H9 (cell line): ENCODE results near the gene EPB41. TPM values are rescaled to one million over a fixed set of nuclear protein-coding genes. Genes with fewer than 3 reads are reported as not detected.

ENCODE experiments used
- DNase-seq: peaks from one replicate; pipeline ENCODE4 v3.0.0-alpha.2; 2017
- H2AFZ ChIP-seq: one replicate; pipeline ENCODE4 v1.6.1; 2013; ENCODE audit warnings: mild to moderate bottlenecking, low read length, control low read depth, moderate library complexity
- H2AK5ac ChIP-seq: 2 replicates; pipeline ENCODE4 v1.6.1; 2013; ENCODE audit warnings: low read length, control low read depth, mixed read lengths; ENCODE audit not compliant: insufficient read length
- H2BK120ac ChIP-seq: one replicate; pipeline ENCODE4 v1.6.1; 2013; ENCODE audit warnings: low read depth, mild to moderate bottlenecking, low read length, control low read depth, inconsistent platforms; ENCODE audit not compliant: poor library complexity, severe bottlenecking
- H2BK12ac ChIP-seq: 2 replicates; pipeline ENCODE4 v1.6.1; 2013; ENCODE audit warnings: low read length, control low read depth, mixed read lengths, low read depth; ENCODE audit not compliant: insufficient read length
- H2BK15ac ChIP-seq: 2 replicates; pipeline ENCODE4 v1.6.1; 2013; ENCODE audit warnings: low read depth, low read length, control low read depth
- H2BK20ac ChIP-seq: one replicate; pipeline ENCODE4 v1.6.1; 2013; ENCODE audit warnings: low read depth, mild to moderate bottlenecking, low read length, control low read depth, inconsistent platforms; ENCODE audit not compliant: poor library complexity, severe bottlenecking
- H2BK5ac ChIP-seq: 2 replicates; pipeline ENCODE4 v1.6.1; 2013; ENCODE audit warnings: low read length, control low read depth, mixed read lengths; ENCODE audit not compliant: insufficient read length
- H3K14ac ChIP-seq: 2 replicates; pipeline ENCODE4 v1.6.1; 2013; ENCODE audit warnings: low read length, control low read depth; ENCODE audit not compliant: insufficient read depth
- H3K18ac ChIP-seq: 2 replicates; pipeline ENCODE4 v1.6.1; 2013; ENCODE audit warnings: low read depth, mild to moderate bottlenecking, mixed read lengths, low read length, control low read depth; ENCODE audit not compliant: insufficient read length
- H3K23ac ChIP-seq: 2 replicates; pipeline ENCODE4 v1.6.1; 2013; ENCODE audit warnings: low read length, control low read depth, mixed read lengths, low read depth; ENCODE audit not compliant: insufficient read length
- H3K23me2 ChIP-seq: 2 replicates; pipeline ENCODE4 v1.6.1; 2013; ENCODE audit warnings: low read depth, mild to moderate bottlenecking, mixed read lengths, low read length, control low read depth; ENCODE audit not compliant: insufficient read length, poor library complexity, severe bottlenecking
- H3K27ac ChIP-seq: 2 replicates; pipeline ENCODE4 v1.5.1; 2013; ENCODE audit warnings: low read length, control low read depth, mixed read lengths, low read depth; ENCODE audit not compliant: insufficient read length
- H3K27me3 ChIP-seq: 2 replicates; pipeline ENCODE4 v1.6.1; 2013; ENCODE audit warnings: low read length, control low read depth, inconsistent platforms; ENCODE audit not compliant: insufficient read depth
- H3K4ac ChIP-seq: 2 replicates; pipeline ENCODE4 v1.6.1; 2013; ENCODE audit warnings: low read depth, mild to moderate bottlenecking, control low read depth, inconsistent platforms, low read length, moderate library complexity
- H3K4me1 ChIP-seq: 2 replicates; pipeline ENCODE4 v1.6.1; 2013; ENCODE audit warnings: low read length, control low read depth, inconsistent platforms; ENCODE audit not compliant: insufficient read depth
- H3K4me2 ChIP-seq: 2 replicates; pipeline ENCODE4 v1.6.1; 2013; ENCODE audit warnings: low read length, control low read depth, mixed read lengths; ENCODE audit not compliant: insufficient read length, insufficient read depth
- H3K56ac ChIP-seq: 2 replicates; pipeline ENCODE4 v1.6.1; 2013; ENCODE audit warnings: low read depth, mild to moderate bottlenecking, mixed read lengths, low read length, control low read depth; ENCODE audit not compliant: insufficient read length
- H3K79me1 ChIP-seq: 2 replicates; pipeline ENCODE4 v1.6.1; 2013; ENCODE audit warnings: low read depth, mild to moderate bottlenecking, moderate library complexity, low read length, control low read depth, inconsistent platforms; ENCODE audit not compliant: insufficient read depth, poor library complexity, severe bottlenecking
- H3K79me2 ChIP-seq: 2 replicates; pipeline ENCODE4 v1.6.1; 2013; ENCODE audit warnings: low read length, control low read depth, inconsistent platforms; ENCODE audit not compliant: insufficient read depth
- H3K9ac ChIP-seq: 2 replicates; pipeline ENCODE4 v1.6.1; 2013; ENCODE audit warnings: low read length, control low read depth, mixed read lengths; ENCODE audit not compliant: insufficient read length; ENCODE audit errors: extremely low read depth
- H3K9me3 ChIP-seq: one replicate; pipeline ENCODE4 v1.6.1; 2013; ENCODE audit warnings: low read depth, low read length, inconsistent platforms; ENCODE audit not compliant: control insufficient read depth
- H3T11ph ChIP-seq: one replicate; pipeline ENCODE4 v1.6.1; 2013; ENCODE audit warnings: mild to moderate bottlenecking, low read length, control low read depth, inconsistent platforms
- H4K20me1 ChIP-seq: one replicate; pipeline ENCODE4 v1.6.1; 2013; ENCODE audit not compliant: control insufficient read depth, insufficient read length, insufficient read depth
- H4K5ac ChIP-seq: 2 replicates; pipeline ENCODE4 v1.6.1; 2013; ENCODE audit warnings: low read depth, mild to moderate bottlenecking, mixed read lengths, low read length, control low read depth; ENCODE audit not compliant: insufficient read length
- H4K8ac ChIP-seq: replicated peaks from 2 replicates; pipeline ENCODE4 v1.6.1; 2013; ENCODE audit warnings: low read length, control low read depth, mixed read lengths, low read depth; ENCODE audit not compliant: insufficient read length
- H4K91ac ChIP-seq: 2 replicates; pipeline ENCODE4 v1.6.1; 2013; ENCODE audit warnings: low read depth, mild to moderate bottlenecking, moderate library complexity, mixed read lengths, low read length, control low read depth; ENCODE audit not compliant: insufficient read length
- H3K27ac Mint-ChIP-seq, 3 experiments: 2 replicates in 2 of 3; 3 replicates in 1 of 3; pipeline ENCODE4 v1.8.0; 2020 to 2021; ENCODE audit warnings: mixed read lengths in 3 of 3, mild to moderate bottlenecking in 1 of 3, moderate library complexity in 1 of 3
- H3K27me3 Mint-ChIP-seq: 2 replicates; pipeline ENCODE4 v1.8.0; 2021; ENCODE audit warnings: low read depth, mild to moderate bottlenecking, moderate library complexity, mixed read lengths
- H3K36me3 Mint-ChIP-seq, 3 experiments: 2 replicates in 2 of 3; 3 replicates in 1 of 3; pipeline ENCODE4 v1.8.0; 2020 to 2021; ENCODE audit warnings: low read depth in 3 of 3, mixed read lengths in 3 of 3; ENCODE audit not compliant: insufficient read depth in 1 of 3
- H3K4me1 Mint-ChIP-seq, 2 experiments: 2 replicates each; pipeline ENCODE4 v1.8.0; 2020; ENCODE audit warnings: mixed read lengths in 2 of 2
- H3K4me3 Mint-ChIP-seq, 2 experiments: 2 replicates in 1 of 2; 3 replicates in 1 of 2; pipeline ENCODE4 v1.8.0; 2020 to 2021; ENCODE audit warnings: mild to moderate bottlenecking in 2 of 2, mixed read lengths in 2 of 2, moderate library complexity in 1 of 2
- H3K9me3 Mint-ChIP-seq, 2 experiments: 2 replicates in 1 of 2; 3 replicates in 1 of 2; pipeline ENCODE4 v1.8.0; 2020; ENCODE audit warnings: mild to moderate bottlenecking in 2 of 2, mixed read lengths in 2 of 2, moderate library complexity in 1 of 2
- CTCF ChIP-seq: fragments of 200-600 bp; sonication (generic); conservative IDR thresholded peaks from 3 replicates; pipeline ENCODE4 v1.8.0; 2021; ENCODE audit warnings: antibody characterized with exemption, mild to moderate bottlenecking
- WGBS: extraction: QIAGEN DNeasy Blood & Tissue Kit; methylation state at CpG from one replicate; pipeline ENCODE4 v1.1.7; 2013; ENCODE audit warnings: missing lambda C conversion rate, low lambda C conversion rate, mixed read lengths; ENCODE audit not compliant: insufficient read length; ENCODE audit errors: extremely low coverage; 5-methylcytosine and 5-hydroxymethylcytosine counted together
- total RNA-seq: library from RNA; stranded (reverse); gene quantifications from 2 replicates; pipeline ENCODE4 v1.2.1, GENCODE V29; 2021

EPB41 gene
- total RNA-seq, 1 experiment from 2014 or later: 75.4 TPM

GRCh38 chr1:29125788-29126187, 211.4 kb downstream of the EPB41 start:
- Histone ChIP-seq H4K8ac (no peak overlapping the region), H3K18ac (no peak overlapping the region), H2AFZ (no peak overlapping the region), H3K4me1 (peaks cover 2% of the 10 kb centered on the region; the same call in 1 of the 2 replicates), H4K91ac (no peak overlapping the region), H3K56ac (no peak overlapping the region), H2BK120ac (no peak overlapping the region), H2BK5ac (no peak overlapping the region), H4K20me1 (peaks cover 2% of the 10 kb centered on the region), H3K9ac (no peak overlapping the region), H2BK20ac (no peak overlapping the region), H3K14ac (no peak overlapping the region), H2BK15ac (no peak overlapping the region), H3K79me1 (no peaks in the 10 kb centered on the region), H3K23me2 (peaks cover 18% of the 10 kb centered on the region), H3K27me3 (no peaks in the 10 kb centered on the region; the same call in 1 of the 2 replicates), H2AK5ac (no peak overlapping the region), H2BK12ac (no peak overlapping the region), H3T11ph (no peak overlapping the region), H4K5ac (no peak overlapping the region), H3K4ac (no peak overlapping the region), H3K79me2 (no peaks in the 10 kb centered on the region), H3K23ac (no peak overlapping the region), H3K4me2 (no peak overlapping the region), H3K9me3 (no peaks in the 10 kb centered on the region), H3K27ac (no peak overlapping the region)
- no peak for TF ChIP-seq CTCF
- peak overlapping the region; percentile 47 for H3K4me3 Mint-ChIP-seq
- no peak for DNase-seq
- peaks cover 9 to 10% of the 10 kb centered on the region in 2 experiments for H3K4me1 Mint-ChIP-seq
- peak overlapping the region; percentile 41 to 77 (median 53); a peak in 5 of 7 replicates for H3K27ac Mint-ChIP-seq
- no peaks in the 10 kb centered on the region for H3K36me3 Mint-ChIP-seq
- no peaks in the 10 kb centered on the region for H3K9me3 Mint-ChIP-seq
- no CpG with 5 or more reads among the region's 6 CpGs for WGBS
- peaks cover 33% of the 10 kb centered on the region for H3K27me3 Mint-ChIP-seq
